Left lung (tissue), 10 donors: ENCODE results near the gene MAP3K21. TPM values are rescaled to one million over a fixed set of nuclear protein-coding genes. Genes with fewer than 3 reads are reported as not detected.

Experiments used
- ATAC-seq: fragments of 200-7000 bp; cut with Tn5 transposase; one replicate; pipeline ENCODE4 v1.9.1; 2020; ENCODE audit warnings: moderate library complexity
- DNase-seq, 4 donors: peaks; one replicate each; pipeline ENCODE4 v3.0.0-alpha.2; 2013 to 2020
- H3K27ac ChIP-seq, 2 donors: fragments of 200-600 bp; sonication (generic) in 1 of 2; one replicate each; pipeline versions ENCODE4 v1.5.0 to v1.8.0; 2020 to 2021
- H3K27me3 ChIP-seq, 2 donors: fragments of 200-600 bp; sonication (generic) in 1 of 2; one replicate each; pipeline versions ENCODE4 v1.5.0 to v1.8.0; 2020 to 2021
- H3K36me3 ChIP-seq, 2 donors: fragments of 200-600 bp; sonication (generic) in 1 of 2; one replicate each; pipeline versions ENCODE4 v1.5.0 to v1.8.0; 2020 to 2021
- H3K4me1 ChIP-seq, 2 donors: fragments of 200-600 bp; one replicate each; pipeline ENCODE4 v1.8.0; 2021
- H3K4me3 ChIP-seq, 2 donors: fragments of 200-600 bp; sonication (generic) in 1 of 2; one replicate each; pipeline versions ENCODE4 v1.5.0 to v1.8.0; 2020 to 2021; ENCODE audit warnings: mild to moderate bottlenecking in 1 of 2
- H3K9me3 ChIP-seq, 2 donors: fragments of 200-600 bp; sonication (generic) in 1 of 2; one replicate each; pipeline versions ENCODE4 v1.5.0 to v1.8.0; 2020 to 2021
- CTCF ChIP-seq, 2 donors: fragments of 200-600 bp; sonication (generic) in 1 of 2; IDR thresholded peaks; one replicate each; pipeline versions ENCODE4 v1.5.0 to v1.8.0; 2021; ENCODE audit warnings: antibody characterized with exemption in 2 of 2
- intact Hi-C, 2 donors: fragments of 100-400 bp; cut with DNase I; formaldehyde crosslinking; loops; one replicate each; pipeline versions ENCODE4 v1.11.2 to v1.14.2; 2022
- polyA plus RNA-seq, 6 donors: library from polyadenylated mRNA; unstranded; fragments of 120-200 nt; gene quantifications; one replicate each; pipeline ENCODE4 v1.2.1, GENCODE V29; 2013; ENCODE audit not compliant: insufficient read length in 6 of 6
- total RNA-seq, 2 donors: library from RNA; stranded (reverse); fragmentation: NEBNext Ultra II Directional; extraction: Animal tissue kit (Norgen Biotek cat#: 25700); gene quantifications; one replicate each; pipeline ENCODE4 v1.2.1, GENCODE V29; 2021
- donor health status: DM: no; HTN: yes; CAD: no.
- donor health status: DM: no; HTN: no; CAD: no.

MAP3K21 gene
- total and polyA plus RNA-seq, 8 donors, result 6.0 to 30.4 (median 24.1) TPM

DNA sequence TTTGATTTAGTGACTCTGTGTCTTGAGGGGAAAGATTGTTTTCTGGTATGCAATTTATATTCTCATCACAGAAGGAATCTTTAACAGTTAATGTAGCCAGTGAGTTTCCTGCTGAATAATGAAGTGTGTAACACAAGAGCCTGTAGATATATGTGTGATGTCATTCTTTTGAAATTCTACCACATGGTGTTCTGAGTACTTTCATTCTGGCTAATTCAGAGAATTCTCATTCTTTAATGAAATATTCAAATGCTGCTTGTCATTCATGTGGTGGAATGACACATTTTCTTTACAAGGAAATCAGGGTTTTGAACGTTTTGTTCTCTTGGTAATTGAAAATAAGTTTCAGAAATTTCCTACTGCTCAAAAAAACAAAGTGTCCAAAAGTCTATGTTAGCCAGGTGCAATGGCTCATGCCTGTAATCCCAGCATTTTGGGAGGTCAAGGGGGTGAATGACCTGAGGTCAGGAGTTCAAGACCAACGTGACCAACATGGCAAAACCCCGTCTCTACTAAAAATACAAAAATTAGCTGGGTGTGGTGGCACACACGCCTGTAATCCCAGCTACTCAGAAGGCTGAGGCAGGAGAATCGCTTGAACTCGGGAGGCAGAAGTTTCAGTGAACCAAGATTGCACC is 79.6 kb downstream of the MAP3K21 start:
- H3K4me1 ChIP-seq, result no peaks in the 10 kb centered on the region
- DNase-seq (no peak), ATAC-seq (no peak)
- intact Hi-C loops, result no loop called here
- H3K27ac ChIP-seq, result no peak overlapping the region
- no peak overlapping the region for H3K4me3 ChIP-seq
- no peaks in the 10 kb centered on the region for H3K36me3 ChIP-seq
- no peak for TF ChIP-seq CTCF (IDR thresholded peaks at IDR 0.05)
- H3K9me3 ChIP-seq, result no peaks in the 10 kb centered on the region
- H3K27me3 ChIP-seq, result peaks cover 0 to 6% of the 10 kb centered on the region in 2 donors

DNA sequence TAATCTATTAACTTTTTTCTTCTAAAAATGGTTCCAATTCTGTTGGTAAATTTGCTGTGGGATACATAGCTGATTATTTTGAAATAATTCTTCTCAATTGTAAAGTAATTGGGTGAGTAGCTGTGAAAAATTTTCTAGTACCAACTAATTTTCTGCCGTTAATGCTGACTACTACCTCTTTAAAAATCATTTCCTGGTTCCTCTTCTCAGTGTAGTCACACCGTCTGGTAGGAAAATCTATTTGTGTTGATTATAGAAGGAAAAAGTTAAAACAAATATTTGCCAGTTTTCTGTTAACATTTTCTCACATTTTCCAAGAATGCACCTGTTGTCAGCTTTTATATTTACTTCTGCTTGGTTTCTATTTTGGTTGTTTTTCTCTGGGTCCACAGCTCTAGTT is 82.0 kb downstream of the MAP3K21 start:
- no peak overlapping the region for H3K4me3 ChIP-seq
- no peaks in the 10 kb centered on the region for H3K27me3 ChIP-seq
- no peaks in the 10 kb centered on the region for H3K36me3 ChIP-seq
- TF ChIP-seq CTCF (IDR thresholded peaks at IDR 0.05), result no peak
- ATAC-seq (no peak), DNase-seq (no peak)
- no peak overlapping the region for H3K27ac ChIP-seq
- no peaks in the 10 kb centered on the region for H3K4me1 ChIP-seq
- no peaks in the 10 kb centered on the region for H3K9me3 ChIP-seq
- intact Hi-C loops, result no loop called here

- Histone ChIP-seq H3K4me1 (no peaks in the 10 kb centered on the region), H3K36me3 (no peaks in the 10 kb centered on the region), H3K9me3 (no peaks in the 10 kb centered on the region), H3K4me3 (no peak overlapping the region), H3K27me3 (no peaks in the 10 kb centered on the region), H3K27ac (no peak overlapping the region)
- ATAC-seq (no peak), DNase-seq (no peak)
- no peak for TF ChIP-seq CTCF (IDR thresholded peaks at IDR 0.05)
- intact Hi-C loops, result no loop called here
Measured at GRCh38 chr1:233410906-233411305, 83.4 kb downstream of the MAP3K21 start.

DNA sequence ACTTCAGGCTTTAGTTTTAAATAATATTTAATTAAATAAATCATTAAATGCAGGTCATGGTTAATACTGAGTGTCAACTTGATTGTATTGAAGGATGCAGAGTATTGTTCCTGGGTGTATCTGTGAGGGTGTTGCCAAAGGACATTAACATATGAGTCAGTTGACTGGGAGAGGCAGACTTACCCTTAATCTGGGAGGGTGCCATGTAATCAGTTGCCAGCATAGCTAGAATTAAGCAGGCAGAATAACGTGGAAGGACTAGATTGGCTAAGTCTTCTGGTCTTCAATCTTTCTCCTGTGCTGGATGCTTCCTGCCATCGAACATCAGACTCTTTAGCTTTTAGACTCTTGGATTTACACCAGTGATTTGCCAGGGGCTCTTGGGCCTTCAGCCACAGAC is 85.3 kb downstream of the MAP3K21 start:
- Histone ChIP-seq H3K9me3 (no peaks in the 10 kb centered on the region), H3K36me3 (no peaks in the 10 kb centered on the region), H3K4me3 (no peak overlapping the region), H3K4me1 (no peaks in the 10 kb centered on the region), H3K27me3 (no peaks in the 10 kb centered on the region), H3K27ac (no peak overlapping the region)
- intact Hi-C loops, result no loop called here
- no peak for ATAC-seq
- no peak for DNase-seq
- no peak for TF ChIP-seq CTCF (IDR thresholded peaks at IDR 0.05)

GRCh38 chr1:233421293-233421692 is 93.8 kb downstream of the MAP3K21 start:
- no peaks in the 10 kb centered on the region for H3K27me3 ChIP-seq
- TF ChIP-seq CTCF (IDR thresholded peaks at IDR 0.05), result no peak
- H3K36me3 ChIP-seq, result no peaks in the 10 kb centered on the region
- ATAC-seq (no peak), DNase-seq (no peak)
- H3K9me3 ChIP-seq, result no peaks in the 10 kb centered on the region
- no peak overlapping the region for H3K27ac ChIP-seq
- H3K4me3 ChIP-seq, result no peak overlapping the region
- no peaks in the 10 kb centered on the region for H3K4me1 ChIP-seq
- intact Hi-C loops, result no loop called here
